Testis (tissue), 3 donors: Measurements from ENCODE around the gene METTL6. TPM values are rescaled to one million over a fixed set of nuclear protein-coding genes. Genes with fewer than 3 reads are reported as not detected.

Experiments
- DNase-seq: peaks from one replicate; pipeline ENCODE4 v3.0.0-alpha.2; 2019
- H3K27ac ChIP-seq, 2 donors: fragments of 200-600 bp; sonication (generic); one replicate each; pipeline ENCODE4 v1.5.1; 2019
- H3K27me3 ChIP-seq: fragments of 200-600 bp; sonication (generic); one replicate; pipeline ENCODE4 v1.5.1; 2019
- H3K36me3 ChIP-seq: fragments of 200-600 bp; sonication (generic); one replicate; pipeline ENCODE4 v1.5.1; 2017; ENCODE audit warnings: low read depth; ENCODE audit errors: missing control alignments
- H3K4me1 ChIP-seq: fragments of 200-600 bp; sonication (generic); one replicate; pipeline ENCODE4 v1.5.1; 2019
- H3K4me3 ChIP-seq, 2 donors: fragments of 200-600 bp; sonication (generic); one replicate each; pipeline ENCODE4 v1.5.1; 2017 to 2019
- H3K9me3 ChIP-seq: fragments of 200-600 bp; sonication (generic); one replicate; pipeline ENCODE4 v1.5.1; 2017
- CTCF ChIP-seq, 3 experiments: fragments of 450-650 bp in 2 of 3; fragments of 200-600 bp in 1 of 3; sonication (generic) in 1 of 3; IDR thresholded peaks; one replicate each; pipeline ENCODE4 v1.5.1; 2016 to 2019; ENCODE audit warnings: antibody characterized with exemption in 3 of 3, mild to moderate bottlenecking in 2 of 3, moderate library complexity in 1 of 3
- POLR2A ChIP-seq: fragments of 450-650 bp; IDR thresholded peaks from one replicate; pipeline ENCODE4 v1.6.1; 2017; ENCODE audit warnings: antibody characterized with exemption, mild to moderate bottlenecking, moderate library complexity
- WGBS, 2 donors: methylation state at CpG; one replicate each; pipeline ENCODE4 v1.1.5; 2018; 5-methylcytosine and 5-hydroxymethylcytosine counted together
- intact Hi-C: fragments of 100-400 bp; cut with DNase I; formaldehyde crosslinking; loops from one replicate; pipeline ENCODE4 v1.15.1; 2023; ENCODE audit warnings: low total_unique reads
- polyA plus RNA-seq: library from polyadenylated mRNA; stranded (reverse); fragments of 350-450 nt; fragmentation: Illumina TruSeq; extraction: RNeasy Lipid Tissue Mini Kit (QIAGEN cat#74804); gene quantifications from one replicate; pipeline ENCODE4 v1.2.3, GENCODE V29; 2014; ENCODE audit warnings: low read depth, low replicate concordance; ENCODE audit not compliant: insufficient read depth
- total RNA-seq, 2 donors: library from RNA; depleted of rRNA; stranded (reverse); fragments of >200 nt; gene quantifications; one replicate each; pipeline ENCODE4 v1.2.3, GENCODE V29; 2016

The METTL6 gene
- total and polyA plus RNA-seq, 3 donors from 2014 or later, result 42.9 to 49.4 (median 45.1) TPM

DNA sequence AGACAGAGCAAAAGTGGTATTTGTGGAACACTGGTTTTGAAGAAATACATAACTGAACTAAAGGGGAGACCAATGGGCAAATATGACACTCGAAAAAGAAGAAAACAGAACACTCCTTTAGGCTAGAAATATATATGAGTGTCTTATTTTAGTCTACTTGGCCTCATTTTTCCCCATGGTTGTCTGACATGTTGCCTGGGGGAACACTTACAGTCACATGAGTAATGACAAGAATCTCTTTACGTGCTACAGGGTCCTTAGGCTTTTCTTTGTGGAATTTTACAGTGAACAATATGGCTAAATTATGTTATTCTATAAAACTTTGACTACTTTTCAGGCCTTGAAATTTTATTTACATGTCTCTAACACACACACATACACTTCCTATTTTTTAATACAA, 17.6 kb downstream of the METTL6 start:
- no peak overlapping the region for H3K27ac ChIP-seq
- H3K36me3 ChIP-seq, result no peaks in the 10 kb centered on the region
- peaks cover 4% of the 10 kb centered on the region for H3K4me1 ChIP-seq
- intact Hi-C loops, result loop anchor here (10.0 kb wide), 1 partner anchor 145 kb away; no protein-coding TSS in a partner anchor
- no peak overlapping the region for H3K4me3 ChIP-seq
- 94 to 95% methylated on average over 2 of the region's 2 CpGs for WGBS, 2 donors
- no peaks in the 10 kb centered on the region for H3K9me3 ChIP-seq
- no peak for TF ChIP-seq POLR2A
- no peak for TF ChIP-seq CTCF (IDR thresholded peaks at IDR 0.05)
- no peak for DNase-seq
- no peaks in the 10 kb centered on the region for H3K27me3 ChIP-seq

- Histone ChIP-seq H3K4me3 (no peak overlapping the region), H3K4me1 (peaks cover 4% of the 10 kb centered on the region), H3K36me3 (no peaks in the 10 kb centered on the region), H3K9me3 (no peaks in the 10 kb centered on the region), H3K27me3 (no peaks in the 10 kb centered on the region), H3K27ac (no peak overlapping the region)
- 73 to 81% methylated on average over 3 of the region's 3 CpGs for WGBS, 2 donors
- no peak for TF ChIP-seq POLR2A
- no peak for TF ChIP-seq CTCF (IDR thresholded peaks at IDR 0.05)
- DNase-seq, result no peak
- intact Hi-C loops, result no loop called here
Observed at GRCh38 chr3:15409239-15409638, 18.1 kb downstream of the METTL6 start.

- no peaks in the 10 kb centered on the region for H3K9me3 ChIP-seq
- no peaks in the 10 kb centered on the region for H3K27me3 ChIP-seq
- H3K36me3 ChIP-seq, result no peaks in the 10 kb centered on the region
- no peak overlapping the region for H3K27ac ChIP-seq
- 48 to 54% methylated on average over 3 of the region's 3 CpGs for WGBS, 2 donors
- H3K4me3 ChIP-seq, result no peak overlapping the region
- peak; percentile 63 to 72 (median 66) for TF ChIP-seq CTCF (IDR thresholded peaks at IDR 0.05)
- no peak for TF ChIP-seq POLR2A
- intact Hi-C loops, result no loop called here
- H3K4me1 ChIP-seq, result peaks cover 4% of the 10 kb centered on the region
- peak; percentile 55 for DNase-seq
Observed at GRCh38 chr3:15405448-15406050, 21.8 kb downstream of the METTL6 start.

DNA sequence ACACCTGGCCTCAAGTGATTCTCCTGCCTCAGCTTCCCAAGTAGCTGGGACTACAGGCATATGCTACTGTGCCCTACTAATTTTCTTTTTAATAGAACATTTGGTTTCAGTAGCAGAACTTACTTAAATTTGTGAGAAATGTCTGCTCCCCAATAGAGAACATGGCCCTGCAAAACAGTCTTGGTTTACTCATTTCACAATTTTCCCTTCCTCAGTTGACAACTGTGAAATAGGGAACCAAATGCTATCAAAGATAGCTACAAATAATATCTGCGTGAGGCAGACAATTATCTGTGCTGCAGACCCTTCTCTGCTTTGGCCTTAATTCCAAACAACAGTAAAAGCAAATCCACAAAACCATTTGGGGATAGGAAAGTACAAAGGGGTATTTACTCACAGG, 22.6 kb downstream of the METTL6 start:
- Histone ChIP-seq H3K27ac (peak overlapping the region; percentile 5 to 21), H3K36me3 (no peaks in the 10 kb centered on the region), H3K4me1 (peaks cover 4% of the 10 kb centered on the region), H3K9me3 (no peaks in the 10 kb centered on the region), H3K27me3 (no peaks in the 10 kb centered on the region), H3K4me3 (no peak overlapping the region)
- 74 to 75% methylated on average over 1 of the region's 1 CpG for WGBS, 2 donors
- TF ChIP-seq CTCF (IDR thresholded peaks at IDR 0.05) (no peak), POLR2A (no peak)
- no peak for DNase-seq
- intact Hi-C loops, result no loop called here

DNA sequence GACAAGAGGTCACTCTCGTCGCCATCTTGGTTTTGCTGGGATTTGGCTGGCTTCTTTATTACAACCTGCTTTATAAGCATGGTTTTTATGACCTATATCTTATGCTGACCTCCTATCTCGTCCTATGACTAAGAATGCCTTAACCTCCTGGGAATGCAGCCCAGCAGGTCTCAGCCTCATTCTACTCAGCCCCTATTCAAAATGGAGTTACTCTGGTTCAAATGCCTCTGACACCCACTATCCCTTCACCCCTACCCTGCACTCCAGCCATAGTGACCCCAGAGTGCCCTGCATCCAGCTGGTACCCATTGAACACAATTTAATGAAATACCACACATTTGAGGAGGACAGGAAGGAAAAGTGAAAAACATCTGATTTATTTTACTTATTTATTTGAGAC, 23.4 kb downstream of the METTL6 start:
- H3K4me3 ChIP-seq, result no peak overlapping the region
- no peaks in the 10 kb centered on the region for H3K27me3 ChIP-seq
- intact Hi-C loops, result no loop called here
- H3K27ac ChIP-seq, result no peak overlapping the region
- H3K4me1 ChIP-seq, result peaks cover 4% of the 10 kb centered on the region
- TF ChIP-seq POLR2A, result no peak
- no peak for TF ChIP-seq CTCF (IDR thresholded peaks at IDR 0.05)
- 92 to 93% methylated on average over 3 of the region's 3 CpGs for WGBS, 2 donors
- DNase-seq, result no peak
- no peaks in the 10 kb centered on the region for H3K36me3 ChIP-seq
- H3K9me3 ChIP-seq, result no peaks in the 10 kb centered on the region
